HepG2 (cell line): ENCODE results near the gene CERS1. TPM values are rescaled to one million over a fixed set of nuclear protein-coding genes. Genes with fewer than 3 reads are reported as not detected.

ENCODE experiments used
- ATAC-seq: fragments of 200-7000 bp; cut with Tn5 transposase; 3 replicates; pipeline ENCODE4 v1.9.1; 2020; ENCODE audit warnings: mild to moderate bottlenecking, moderate library complexity
- BruUV-seq: library from RNA; stranded (reverse); fragments of 400-500 nt; replicated peaks from 2 replicates; lab custom pipeline; 2021; lab: Mats Ljungman, UMichigan
- CTCF ChIA-PET: fragments of 300-600 bp; formaldehyde crosslinking; extraction: SDS; loops from one replicate; lab custom pipeline; 2021; ENCODE audit warnings: low total read pairs, inconsistent platforms, low intra/inter-chr PET ratio; lab: Yijun Ruan, JAX
- POLR2A ChIA-PET: fragments of 350-600 bp; sonication (Branson Sonifier 250); formaldehyde crosslinking; loops from one replicate; lab custom pipeline; 2020; ENCODE audit warnings: antibody characterized with exemption, inconsistent platforms; lab: Yijun Ruan, JAX
- DNase-seq: peaks from one replicate; pipeline ENCODE4 v3.0.0-alpha.2; 2015; ENCODE audit warnings: low spot score
- FAIRE-seq: peaks from 3 replicates; lab custom pipeline; 2011; peaks lifted over from hg19 to GRCh38; lab: Jason Lieb, UNC
- H2AFZ ChIP-seq: one replicate; pipeline ENCODE4 v1.6.1; 2011; ENCODE audit warnings: low read length, inconsistent platforms
- H3K27ac ChIP-seq: fragments of 300-600 bp; 3 replicates; pipeline ENCODE4 v1.8.0; 2011; ENCODE audit warnings: mixed run types, mild to moderate bottlenecking, mixed read lengths, low read length, inconsistent platforms; ENCODE audit not compliant: insufficient read depth; ENCODE audit errors: extremely low read length
- H3K27me3 ChIP-seq, 2 experiments: fragments of 200-600 bp in 1 of 2; 2 replicates in 1 of 2; 3 replicates in 1 of 2; pipeline versions ENCODE4 v1.6.0 to v1.8.0; 2011; ENCODE audit warnings: low read length in 2 of 2, mild to moderate bottlenecking in 2 of 2, moderate library complexity in 2 of 2, inconsistent platforms in 1 of 2; ENCODE audit not compliant: insufficient read depth in 2 of 2, control insufficient read depth in 1 of 2
- H3K36me3 ChIP-seq, 2 experiments: fragments of 200-600 bp in 1 of 2; replicated peaks in 1 of 2; 2 replicates in 1 of 2; 3 replicates in 1 of 2; pipeline versions ENCODE4 v1.5.1 to v1.8.0; 2011; ENCODE audit warnings: low read length in 2 of 2, inconsistent platforms in 1 of 2; ENCODE audit not compliant: insufficient read depth in 2 of 2, control insufficient read depth in 1 of 2
- H3K4me1 ChIP-seq: 2 replicates; pipeline ENCODE4 v1.5.1; 2012; ENCODE audit warnings: low read length, inconsistent platforms; ENCODE audit not compliant: insufficient read depth
- H3K4me2 ChIP-seq: 2 replicates; pipeline ENCODE4 v1.6.0; 2011; ENCODE audit warnings: low read depth, low read length, inconsistent platforms
- H3K4me3 ChIP-seq, 3 experiments: fragments of 200-600 bp in 1 of 3; sonication (generic), shearing (Covaris generic) in 1 of 3; replicated peaks in 1 of 3; 2 replicates each; pipeline ENCODE4 v1.5.1; 2011 to 2016; ENCODE audit warnings: low read length in 3 of 3, inconsistent platforms in 2 of 3, low read depth in 2 of 3, mild to moderate bottlenecking in 2 of 3, control low read depth in 1 of 3, mixed read lengths in 1 of 3; ENCODE audit not compliant: insufficient read depth in 1 of 3
- H3K79me2 ChIP-seq: one replicate; pipeline ENCODE4 v1.6.1; 2011; ENCODE audit warnings: low read length, inconsistent platforms; ENCODE audit not compliant: insufficient read depth
- H3K9ac ChIP-seq: 2 replicates; pipeline ENCODE4 v1.6.0; 2011; ENCODE audit warnings: mild to moderate bottlenecking, low read depth, low read length, inconsistent platforms; ENCODE audit not compliant: insufficient read depth
- H3K9me3 ChIP-seq: 2 replicates; pipeline ENCODE4 v1.5.1; 2012; ENCODE audit warnings: mild to moderate bottlenecking, low read length
- H4K20me1 ChIP-seq: 2 replicates; pipeline ENCODE4 v1.6.0; 2011; ENCODE audit warnings: inconsistent platforms, mild to moderate bottlenecking, low read length, moderate library complexity; ENCODE audit not compliant: insufficient read depth
- CCAR2 ChIP-seq: fragments of 200-400 bp; formaldehyde crosslinking; optimal IDR thresholded peaks from 2 replicates; pipeline ENCODE3; 2018; ENCODE audit warnings: low read depth, mild to moderate bottlenecking, low read length, moderate library complexity
- FOXK1 ChIP-seq: sonication (generic); formaldehyde crosslinking; IDR thresholded peaks from 2 replicates; pipeline ENCODE4 v1.4.0; 2020; ENCODE audit warnings: low read depth, missing genetic modification reagents, borderline replicate concordance
- NAIF1 ChIP-seq: sonication (generic); formaldehyde crosslinking; IDR thresholded peaks from 2 replicates; pipeline ENCODE4 v1.5.0; 2020; ENCODE audit warnings: mild to moderate bottlenecking, missing genetic modification reagents, borderline replicate concordance
- NCOA5 ChIP-seq: sonication (generic); formaldehyde crosslinking; IDR thresholded peaks from 2 replicates; pipeline ENCODE4 v1.4.0; 2020; ENCODE audit warnings: missing genetic modification reagents
- PAF1 ChIP-seq: IDR thresholded peaks from 2 replicates; pipeline ENCODE4 v1.6.1; 2016; ENCODE audit warnings: missing genetic modification reagents, missing compliant biosample characterization
- RAD21 ChIP-seq: fragments of 450-650 bp; formaldehyde crosslinking; IDR thresholded peaks from 2 replicates; pipeline ENCODE4 v1.5.0; 2020; ENCODE audit warnings: mild to moderate bottlenecking
- SKIL ChIP-seq: sonication (generic); formaldehyde crosslinking; IDR thresholded peaks from 2 replicates; pipeline ENCODE4 v1.8.0; 2022; ENCODE audit warnings: missing genetic modification reagents, mild to moderate bottlenecking, moderate library complexity, borderline replicate concordance
- ZNF354B ChIP-seq: sonication (generic); formaldehyde crosslinking; IDR thresholded peaks from 2 replicates; pipeline ENCODE4 v1.8.0; 2022; ENCODE audit warnings: mild to moderate bottlenecking, missing genetic modification reagents
- ZNF687 ChIP-seq: sonication (generic); formaldehyde crosslinking; IDR thresholded peaks from 2 replicates; pipeline ENCODE4 v1.5.1; 2020; ENCODE audit warnings: mild to moderate bottlenecking, missing genetic modification reagents, moderate library complexity
- ZSCAN25 ChIP-seq: sonication (generic); formaldehyde crosslinking; IDR thresholded peaks from 2 replicates; pipeline ENCODE4 v1.8.0; 2022; ENCODE audit warnings: mild to moderate bottlenecking, missing genetic modification reagents
- WGBS: methylation state at CpG from one replicate; pipeline ENCODE4 v1.1.6; 2017; ENCODE audit warnings: low lambda C conversion rate; 5-methylcytosine and 5-hydroxymethylcytosine counted together
- in situ Hi-C: cut with HindIII; loops from 2 replicates; pipeline ENCODE4 v1.10.0; 2017; ENCODE audit warnings: low pct_unique_long_range_greater_than_20kb; ENCODE audit not compliant: extremely low pct_ligation_motif_present
- intact Hi-C: fragments of 100-400 bp; cut with micrococcal nuclease; formaldehyde crosslinking; loops from one replicate; pipeline ENCODE4 v1.10.0; 2022; ENCODE audit not compliant: unreplicated experiment
- polyA plus RNA-seq, 8 experiments: library from polyadenylated mRNA; depleted of rRNA in 3 of 8; stranded (reverse) in 7 of 8; unstranded in 1 of 8; fragments of >200 nt; fragmentation: Illumina TruSeq in 4 of 8; extraction: Trizol in 4 of 8; gene quantifications; 2 replicates each; pipeline versions ENCODE4 v1.2.1 to v1.2.3, GENCODE V29; 2011 to 2016; ENCODE audit warnings: low read depth in 4 of 8, missing spikeins in 1 of 8, mixed read lengths in 1 of 8; ENCODE audit not compliant: insufficient read depth in 1 of 8
- total RNA-seq, 5 experiments: library from RNA; depleted of rRNA; stranded (reverse); fragments of >200 nt; fragmentation: Illumina TruSeq; extraction: Trizol; gene quantifications; 2 replicates each; pipeline ENCODE4 v1.2.3, GENCODE V29; 2016; ENCODE audit warnings: low read depth in 1 of 5
- TF ChIP-seq, protein P1 (sequence below): sonication (generic); formaldehyde crosslinking; IDR thresholded peaks from 2 replicates; pipeline ENCODE4 v1.4.0; 2020; ENCODE audit warnings: missing genetic modification reagents
- TF ChIP-seq, protein P2 (sequence below): fragments of 450-650 bp; IDR thresholded peaks from 2 replicates; pipeline ENCODE4 v1.6.1; 2016

The CERS1 gene
- total and polyA plus RNA-seq, 2 of the 13 experiments (the other 11 are each of a cell fraction or from before 2014, with no cell fraction given): 4.6 to 9.8 TPM

DNA sequence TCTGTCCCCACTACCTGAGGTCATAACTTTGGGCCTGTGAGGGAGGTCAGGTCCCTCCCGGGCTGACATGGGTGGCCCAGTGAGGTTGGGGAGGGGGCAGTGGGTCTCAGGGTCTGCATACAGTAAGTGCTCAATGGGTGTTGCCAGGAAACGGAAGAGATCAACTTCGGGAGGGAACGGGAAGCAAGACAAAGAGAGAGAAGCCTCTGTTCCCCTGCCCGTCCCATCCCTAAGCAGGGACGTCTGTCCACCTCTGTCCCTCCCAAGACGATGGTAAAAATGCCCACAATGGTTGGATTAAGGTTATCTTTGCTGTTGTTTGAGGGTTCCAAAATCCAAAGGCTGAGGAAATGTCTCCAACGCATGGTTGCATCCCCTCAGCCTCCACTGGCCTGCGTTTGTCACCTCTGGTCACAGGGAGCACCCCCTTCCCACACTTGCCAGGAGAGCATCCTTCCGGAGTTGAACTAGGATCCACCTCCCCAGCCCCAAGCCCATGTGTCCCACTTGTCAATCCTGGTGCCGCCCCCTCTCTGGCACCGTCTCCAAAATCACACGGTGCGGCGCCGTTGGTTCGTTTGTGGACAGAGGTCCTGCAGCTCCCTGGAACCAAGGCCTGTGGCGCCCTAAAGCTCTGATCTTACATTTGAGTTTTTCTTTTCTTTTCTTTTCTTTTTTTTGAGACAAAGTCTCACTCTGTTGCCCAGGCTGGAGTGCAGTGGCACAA lies 45.8 kb upstream of the CERS1 start:
- CTCF ChIA-PET: interaction anchor here (2.7 kb wide), 1 partner anchor 45 kb away, joined by 13 read pairs; no protein-coding TSS in a partner anchor
- Histone ChIP-seq H3K9me3 (no peaks in the 10 kb centered on the region), H3K27me3 (no peaks in the 10 kb centered on the region), H4K20me1 (no peaks in the 10 kb centered on the region), H3K36me3 (peaks cover 0 to 1% of the 10 kb centered on the region in 2 experiments; a peak in 1 of 5 replicates), H3K9ac (no peak overlapping the region), H3K4me3 (peak overlapping the region in 1 of 3 experiments; percentile 52; a peak in 1 of 6 replicates), H3K27ac (no peak overlapping the region), H3K79me2 (no peaks in the 10 kb centered on the region), H3K4me2 (peak overlapping the region; percentile 80), H2AFZ (no peak overlapping the region), H3K4me1 (peaks cover 52% of the 10 kb centered on the region)
- BruUV-seq: no TSS peak
- peak; percentile 27 for DNase-seq
- intact Hi-C loops (loop anchor here (1.0 to 2.0 kb wide), 2 partner anchors 19 to 45 kb away; no protein-coding TSS in a partner anchor), in situ Hi-C loops (loop anchor here (5.0 kb wide), 1 partner anchor 46 kb away; no protein-coding TSS in a partner anchor)
- no peak for FAIRE-seq
- 22% methylated on average over 18 of the region's 18 CpGs for WGBS
- ATAC-seq: peak; percentile 45
- POLR2A ChIA-PET: no interaction called here
- TF ChIP-seq, protein P1, sequence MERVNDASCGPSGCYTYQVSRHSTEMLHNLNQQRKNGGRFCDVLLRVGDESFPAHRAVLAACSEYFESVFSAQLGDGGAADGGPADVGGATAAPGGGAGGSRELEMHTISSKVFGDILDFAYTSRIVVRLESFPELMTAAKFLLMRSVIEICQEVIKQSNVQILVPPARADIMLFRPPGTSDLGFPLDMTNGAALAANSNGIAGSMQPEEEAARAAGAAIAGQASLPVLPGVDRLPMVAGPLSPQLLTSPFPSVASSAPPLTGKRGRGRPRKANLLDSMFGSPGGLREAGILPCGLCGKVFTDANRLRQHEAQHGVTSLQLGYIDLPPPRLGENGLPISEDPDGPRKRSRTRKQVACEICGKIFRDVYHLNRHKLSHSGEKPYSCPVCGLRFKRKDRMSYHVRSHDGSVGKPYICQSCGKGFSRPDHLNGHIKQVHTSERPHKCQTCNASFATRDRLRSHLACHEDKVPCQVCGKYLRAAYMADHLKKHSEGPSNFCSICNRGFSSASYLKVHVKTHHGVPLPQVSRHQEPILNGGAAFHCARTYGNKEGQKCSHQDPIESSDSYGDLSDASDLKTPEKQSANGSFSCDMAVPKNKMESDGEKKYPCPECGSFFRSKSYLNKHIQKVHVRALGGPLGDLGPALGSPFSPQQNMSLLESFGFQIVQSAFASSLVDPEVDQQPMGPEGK (CRISPR knock-in tag): peak; percentile 40; the same call in 1 of the 2 replicates
- TF ChIP-seq CCAR2: no peak
- 0 out of 2 replicates have a peak, but pooled peaks have one; percentile 33 for TF ChIP-seq ZNF354B
- TF ChIP-seq RAD21 (CRISPR knock-in tag): 0 out of 2 replicates have a peak, but pooled peaks have one; percentile 15
- TF ChIP-seq NCOA5: no peak
- TF ChIP-seq NAIF1 (CRISPR knock-in tag): no peak
- TF ChIP-seq SKIL (CRISPR knock-in tag): no peak
- no peak for TF ChIP-seq PAF1
- TF ChIP-seq FOXK1 (CRISPR knock-in tag): no peak
- peak; percentile 39 for TF ChIP-seq ZNF687 (CRISPR knock-in tag)
- TF ChIP-seq ZSCAN25 (CRISPR knock-in tag): 0 out of 2 replicates have a peak, but pooled peaks have one; percentile 24
- TF ChIP-seq, protein P2, sequence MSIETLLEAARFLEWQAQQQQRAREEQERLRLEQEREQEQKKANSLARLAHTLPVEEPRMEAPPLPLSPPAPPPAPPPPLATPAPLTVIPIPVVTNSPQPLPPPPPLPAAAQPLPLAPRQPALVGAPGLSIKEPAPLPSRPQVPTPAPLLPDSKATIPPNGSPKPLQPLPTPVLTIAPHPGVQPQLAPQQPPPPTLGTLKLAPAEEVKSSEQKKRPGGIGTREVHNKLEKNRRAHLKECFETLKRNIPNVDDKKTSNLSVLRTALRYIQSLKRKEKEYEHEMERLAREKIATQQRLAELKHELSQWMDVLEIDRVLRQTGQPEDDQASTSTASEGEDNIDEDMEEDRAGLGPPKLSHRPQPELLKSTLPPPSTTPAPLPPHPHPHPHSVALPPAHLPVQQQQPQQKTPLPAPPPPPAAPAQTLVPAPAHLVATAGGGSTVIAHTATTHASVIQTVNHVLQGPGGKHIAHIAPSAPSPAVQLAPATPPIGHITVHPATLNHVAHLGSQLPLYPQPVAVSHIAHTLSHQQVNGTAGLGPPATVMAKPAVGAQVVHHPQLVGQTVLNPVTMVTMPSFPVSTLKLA: no peak
